Measurements from ENCODE around the gene PCDH10.
"Not testable (repeated sequence)": the region's sequence is repeated elsewhere in the genome, so short reads cannot be mapped to it uniquely, and the experiment has no call there.

Gene PCDH10

DNA sequence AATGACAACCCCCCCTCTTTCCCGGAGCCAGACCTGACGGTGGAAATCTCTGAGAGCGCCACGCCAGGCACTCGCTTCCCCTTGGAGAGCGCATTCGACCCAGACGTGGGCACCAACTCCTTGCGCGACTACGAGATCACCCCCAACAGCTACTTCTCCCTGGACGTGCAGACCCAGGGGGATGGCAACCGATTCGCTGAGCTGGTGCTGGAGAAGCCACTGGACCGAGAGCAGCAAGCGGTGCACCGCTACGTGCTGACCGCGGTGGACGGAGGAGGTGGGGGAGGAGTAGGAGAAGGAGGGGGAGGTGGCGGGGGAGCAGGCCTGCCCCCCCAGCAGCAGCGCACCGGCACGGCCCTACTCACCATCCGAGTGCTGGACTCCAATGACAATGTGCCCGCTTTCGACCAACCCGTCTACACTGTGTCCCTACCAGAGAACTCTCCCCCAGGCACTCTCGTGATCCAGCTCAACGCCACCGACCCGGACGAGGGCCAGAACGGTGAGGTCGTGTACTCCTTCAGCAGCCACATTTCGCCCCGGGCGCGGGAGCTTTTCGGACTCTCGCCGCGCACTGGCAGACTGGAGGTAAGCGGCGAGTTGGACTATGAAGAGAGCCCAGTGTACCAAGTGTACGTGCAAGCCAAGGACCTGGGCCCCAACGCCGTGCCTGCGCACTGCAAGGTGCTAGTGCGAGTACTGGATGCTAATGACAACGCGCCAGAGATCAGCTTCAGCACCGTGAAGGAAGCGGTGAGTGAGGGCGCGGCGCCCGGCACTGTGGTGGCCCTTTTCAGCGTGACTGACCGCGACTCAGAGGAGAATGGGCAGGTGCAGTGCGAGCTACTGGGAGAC is 1.6 kb downstream of the PCDH10 start:
- DNase-seq (ENCODE audit: low read depth), result peak; percentile 31

DNA sequence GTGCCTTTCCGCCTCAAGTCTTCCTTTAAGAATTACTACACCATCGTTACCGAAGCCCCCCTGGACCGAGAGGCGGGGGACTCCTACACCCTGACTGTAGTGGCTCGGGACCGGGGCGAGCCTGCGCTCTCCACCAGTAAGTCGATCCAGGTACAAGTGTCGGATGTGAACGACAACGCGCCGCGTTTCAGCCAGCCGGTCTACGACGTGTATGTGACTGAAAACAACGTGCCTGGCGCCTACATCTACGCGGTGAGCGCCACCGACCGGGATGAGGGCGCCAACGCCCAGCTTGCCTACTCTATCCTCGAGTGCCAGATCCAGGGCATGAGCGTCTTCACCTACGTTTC is 2.2 kb downstream of the PCDH10 start:
- peak; percentile 15 for DNase-seq (ENCODE audit: low read depth)

DNA sequence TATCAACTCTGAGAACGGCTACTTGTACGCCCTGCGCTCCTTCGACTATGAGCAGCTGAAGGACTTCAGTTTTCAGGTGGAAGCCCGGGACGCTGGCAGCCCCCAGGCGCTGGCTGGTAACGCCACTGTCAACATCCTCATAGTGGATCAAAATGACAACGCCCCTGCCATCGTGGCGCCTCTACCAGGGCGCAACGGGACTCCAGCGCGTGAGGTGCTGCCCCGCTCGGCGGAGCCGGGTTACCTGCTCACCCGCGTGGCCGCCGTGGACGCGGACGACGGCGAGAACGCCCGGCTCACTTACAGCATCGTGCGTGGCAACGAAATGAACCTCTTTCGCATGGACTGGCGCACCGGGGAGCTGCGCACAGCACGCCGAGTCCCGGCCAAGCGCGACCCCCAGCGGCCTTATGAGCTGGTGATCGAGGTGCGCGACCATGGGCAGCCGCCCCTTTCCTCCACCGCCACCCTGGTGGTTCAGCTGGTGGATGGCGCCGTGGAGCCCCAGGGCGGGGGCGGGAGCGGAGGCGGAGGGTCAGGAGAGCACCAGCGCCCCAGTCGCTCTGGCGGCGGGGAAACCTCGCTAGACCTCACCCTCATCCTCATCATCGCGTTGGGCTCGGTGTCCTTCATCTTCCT is 2.7 kb downstream of the PCDH10 start:
- peak; percentile 19 for DNase-seq (ENCODE audit: low read depth)

DNA sequence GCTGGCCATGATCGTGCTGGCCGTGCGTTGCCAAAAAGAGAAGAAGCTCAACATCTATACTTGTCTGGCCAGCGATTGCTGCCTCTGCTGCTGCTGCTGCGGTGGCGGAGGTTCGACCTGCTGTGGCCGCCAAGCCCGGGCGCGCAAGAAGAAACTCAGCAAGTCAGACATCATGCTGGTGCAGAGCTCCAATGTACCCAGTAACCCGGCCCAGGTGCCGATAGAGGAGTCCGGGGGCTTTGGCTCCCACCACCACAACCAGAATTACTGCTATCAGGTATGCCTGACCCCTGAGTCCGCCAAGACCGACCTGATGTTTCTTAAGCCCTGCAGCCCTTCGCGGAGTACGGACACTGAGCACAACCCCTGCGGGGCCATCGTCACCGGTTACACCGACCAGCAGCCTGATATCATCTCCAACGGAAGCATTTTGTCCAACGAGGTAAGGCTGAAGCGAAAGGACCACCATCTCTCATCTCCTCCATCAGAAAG is 3.3 kb downstream of the PCDH10 start:
- peak; percentile 35 for DNase-seq (ENCODE audit: low read depth)

DNA sequence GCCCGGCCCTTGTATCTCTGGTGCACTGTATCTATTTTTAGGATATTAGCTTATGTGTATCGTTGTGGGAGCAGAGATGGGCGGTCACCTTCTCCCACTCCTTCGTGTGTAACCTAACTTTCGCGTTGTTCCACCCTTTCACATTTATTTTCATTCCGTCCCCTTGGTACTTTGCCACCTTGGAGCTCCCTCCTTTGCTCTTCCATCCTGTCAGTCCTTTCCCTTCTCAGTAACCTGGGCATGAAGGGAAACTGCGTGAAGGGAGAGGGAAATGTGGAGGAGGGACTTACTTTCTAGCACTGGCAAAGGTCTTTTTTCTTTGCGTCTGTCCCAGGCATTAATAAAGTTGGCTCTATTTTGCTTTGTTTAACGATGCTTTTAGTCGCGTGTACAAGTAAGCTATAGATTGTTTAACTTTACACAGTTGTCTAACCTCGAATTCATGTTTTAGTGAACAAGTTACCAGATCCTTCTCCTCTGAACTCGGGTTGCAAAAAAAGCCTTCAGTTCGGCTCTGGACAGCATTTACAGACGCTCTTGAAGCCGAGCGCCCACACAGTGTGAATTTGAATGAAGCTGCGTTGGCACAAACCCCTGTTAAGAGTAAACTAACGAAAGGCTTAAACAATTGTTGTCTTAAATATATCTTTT is 3.9 kb downstream of the PCDH10 start:
- peak; percentile 23 for DNase-seq (ENCODE audit: low read depth)

DNA sequence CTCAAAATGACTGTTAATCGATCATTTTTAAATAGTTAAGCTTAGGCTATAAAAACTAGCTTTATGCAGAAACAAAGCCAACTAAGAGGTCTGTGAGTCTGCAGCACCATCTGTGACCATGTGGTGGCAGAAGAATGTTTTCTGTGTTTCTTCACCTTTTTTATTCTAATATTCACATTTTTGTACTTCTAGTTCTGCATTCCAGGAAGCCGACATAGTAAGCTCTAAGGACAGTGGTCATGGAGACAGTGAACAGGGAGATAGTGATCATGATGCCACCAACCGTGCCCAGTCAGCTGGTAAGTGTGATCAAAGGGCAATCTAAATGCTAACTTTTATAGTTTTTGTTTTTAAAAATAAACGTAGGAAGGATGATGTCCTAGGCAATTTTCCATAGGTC is 5.6 kb downstream of the PCDH10 start:
- DNase-seq (ENCODE audit: low read depth), result peak; percentile 57

DNA sequence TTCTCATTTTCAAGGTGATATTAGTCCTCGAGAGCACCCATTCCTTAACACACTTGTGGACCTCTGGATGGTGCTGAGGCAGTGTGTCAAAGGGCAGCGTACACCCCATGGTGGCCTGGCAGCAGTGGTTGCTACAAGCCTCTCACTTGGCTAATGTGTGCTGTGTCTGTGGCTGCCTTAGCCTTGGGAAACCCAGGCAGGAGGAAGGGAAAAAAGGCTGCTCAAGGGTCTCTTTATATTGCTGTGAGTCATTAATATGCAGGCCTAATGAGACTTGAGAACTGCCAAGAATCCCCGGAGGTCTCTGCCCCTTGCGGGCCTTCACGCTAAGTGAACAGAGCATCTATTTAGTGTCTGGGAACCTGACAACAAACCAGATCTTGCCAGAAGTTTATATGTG is 7.0 kb downstream of the PCDH10 start:
- DNase-seq (ENCODE audit: low read depth), result peak; percentile 1

DNA sequence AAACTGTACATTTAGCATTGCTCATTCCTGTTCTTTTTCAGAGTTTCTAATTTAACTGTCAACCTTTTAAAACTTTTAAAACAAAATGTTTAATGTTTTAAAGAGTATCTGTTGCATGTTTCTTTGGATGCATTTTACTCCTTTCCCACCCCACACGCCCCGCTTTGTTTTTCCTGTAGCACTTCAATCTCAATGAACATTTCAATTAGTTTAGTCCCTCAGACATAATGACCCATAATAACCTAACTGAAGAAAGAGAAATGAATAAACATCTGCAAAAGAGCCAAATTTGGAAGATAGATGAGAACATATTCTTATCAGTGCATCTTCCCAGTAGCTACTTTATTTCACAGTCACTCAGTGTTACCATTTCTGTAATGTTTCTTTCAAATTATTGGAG is 7.5 kb downstream of the PCDH10 start:
- no peak for DNase-seq (ENCODE audit: low read depth)

DNA sequence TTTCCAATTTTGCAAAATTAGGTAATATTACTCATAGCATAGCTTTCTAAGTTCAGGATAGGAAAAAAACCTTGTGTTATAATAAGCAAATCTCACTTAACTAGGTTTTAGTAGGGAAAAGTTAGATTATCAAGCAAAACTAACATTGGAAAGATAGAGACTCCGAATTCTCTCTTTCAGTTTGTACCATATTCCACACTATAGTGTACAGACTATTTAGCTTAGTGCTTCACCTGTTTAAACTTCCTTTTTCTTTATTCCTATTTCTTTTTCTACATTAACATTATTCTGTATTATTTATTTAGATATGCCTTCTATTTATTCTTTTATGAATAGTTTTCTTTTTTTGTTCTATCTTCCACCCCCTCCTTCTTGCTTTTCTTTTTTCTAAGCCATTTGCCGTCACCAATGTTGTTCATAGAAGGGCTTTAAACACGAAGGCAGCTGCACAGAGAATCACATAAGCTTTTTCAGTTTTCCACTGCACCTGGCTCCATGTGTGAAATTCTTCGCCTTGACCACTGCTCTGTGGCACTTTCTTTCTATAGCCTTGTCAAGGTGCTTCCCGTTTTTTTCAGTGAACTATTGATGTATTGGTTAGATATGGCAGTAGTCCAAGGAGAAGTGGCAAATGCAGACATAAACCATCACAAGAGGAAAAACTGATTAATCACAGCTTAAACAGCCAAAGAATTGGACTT is 8.5 kb downstream of the PCDH10 start:
- DNase-seq (ENCODE audit: low read depth), result no peak

DNA sequence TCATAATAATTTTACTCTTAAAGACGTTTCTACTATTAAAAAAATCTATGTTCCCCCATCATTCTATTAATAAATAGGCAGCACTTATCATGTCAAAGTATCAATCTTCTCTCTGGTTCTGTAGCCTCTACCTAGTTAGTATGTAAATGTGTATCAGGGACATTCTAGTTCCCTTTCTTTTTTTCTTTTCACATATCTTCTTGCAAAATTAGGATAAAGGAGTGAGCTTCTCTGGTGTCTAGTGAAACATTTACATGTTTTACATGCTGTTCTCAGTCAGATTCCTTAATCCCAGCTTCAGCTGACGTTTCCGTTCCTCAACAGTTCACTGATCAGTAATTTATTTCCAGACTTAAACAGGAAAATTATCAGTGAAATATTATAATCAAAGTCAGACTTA is 11.8 kb downstream of the PCDH10 start:
- DNase-seq (ENCODE audit: low read depth), result no peak

DNA sequence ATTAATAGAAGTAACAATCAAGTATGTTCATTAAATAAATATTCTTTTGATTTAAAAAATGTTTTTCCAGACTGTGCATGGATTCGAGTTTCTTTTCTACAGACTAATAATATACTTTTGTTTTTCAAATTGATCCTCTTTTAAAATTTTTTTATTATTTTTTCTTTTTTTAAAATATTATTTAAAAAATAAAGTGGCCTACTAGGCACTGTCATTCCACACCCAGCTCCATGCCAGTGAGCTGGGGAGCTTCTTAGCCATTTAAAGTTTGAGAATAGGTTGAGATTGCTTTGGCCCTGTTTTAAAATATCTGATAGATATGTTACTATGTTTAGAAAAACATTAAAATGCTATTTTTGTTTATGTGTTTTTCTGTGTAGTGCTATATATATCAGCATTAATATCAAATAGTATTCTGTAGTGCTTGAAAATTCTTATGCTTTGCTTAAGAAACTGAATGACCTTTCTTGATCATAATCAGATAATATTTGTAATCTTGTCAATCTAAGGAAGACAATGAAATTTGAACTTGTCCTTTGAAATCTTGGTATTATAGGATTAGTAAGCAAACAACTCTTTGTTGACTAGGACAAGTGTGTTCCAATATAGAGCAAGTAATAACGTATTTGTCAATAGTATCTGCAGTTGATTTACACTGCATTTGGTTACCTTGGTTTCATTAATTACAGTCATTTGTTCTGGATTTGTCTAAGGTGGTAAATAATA is 12.6 kb downstream of the PCDH10 start:
- DNase-seq (ENCODE audit: low read depth), result no peak

DNA sequence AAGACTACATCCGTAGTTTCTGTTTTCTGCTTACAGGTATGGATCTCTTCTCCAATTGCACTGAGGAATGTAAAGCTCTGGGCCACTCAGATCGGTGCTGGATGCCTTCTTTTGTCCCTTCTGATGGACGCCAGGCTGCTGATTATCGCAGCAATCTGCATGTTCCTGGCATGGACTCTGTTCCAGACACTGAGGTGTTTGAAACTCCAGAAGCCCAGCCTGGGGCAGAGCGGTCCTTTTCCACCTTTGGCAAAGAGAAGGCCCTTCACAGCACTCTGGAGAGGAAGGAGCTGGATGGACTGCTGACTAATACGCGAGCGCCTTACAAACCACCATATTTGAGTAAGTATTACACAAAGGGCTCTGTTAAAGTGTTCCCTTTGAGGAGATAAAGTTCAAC is 13.8 kb downstream of the PCDH10 start:
- no peak for DNase-seq (ENCODE audit: low read depth)

DNA sequence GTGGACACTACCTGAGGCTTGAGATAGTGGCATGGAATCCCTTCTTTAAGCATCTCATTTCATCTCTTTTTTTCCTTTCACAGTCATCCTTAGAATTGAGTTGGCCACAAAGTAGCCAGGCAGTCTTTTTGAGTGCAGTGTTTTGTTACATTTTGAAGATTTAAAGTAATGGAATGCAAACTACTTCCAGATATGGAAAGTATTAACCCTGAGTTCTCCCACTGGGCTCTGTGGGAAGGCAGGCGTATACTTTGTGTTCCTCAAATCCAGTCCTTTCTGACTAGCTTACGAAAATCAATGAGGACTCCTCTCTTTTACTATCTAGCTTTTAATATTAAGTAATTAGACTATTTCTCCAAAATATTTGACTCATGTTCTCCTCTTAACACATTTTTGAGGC is 29.9 kb downstream of the PCDH10 start:
- peak; percentile 18 for DNase-seq (ENCODE audit: low read depth)

DNA sequence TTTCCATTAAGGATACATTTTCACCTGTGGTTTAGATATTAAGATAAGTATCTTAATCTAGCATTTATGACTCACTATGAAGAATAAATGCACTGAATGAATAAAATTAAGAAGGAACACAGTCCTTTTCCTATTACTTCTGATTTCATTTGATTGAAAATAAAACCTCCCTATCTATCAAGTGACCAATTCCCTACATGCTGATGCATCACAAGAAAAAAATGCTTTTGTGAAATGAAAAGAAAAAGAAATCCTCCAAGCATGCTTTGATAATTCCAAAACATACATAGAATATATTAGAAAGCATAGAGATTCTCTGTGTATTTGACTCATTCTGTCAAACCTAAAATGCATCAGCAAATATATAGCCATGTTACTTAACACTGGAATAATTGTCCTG is 37.1 kb downstream of the PCDH10 start:
- no peak for DNase-seq (ENCODE audit: low read depth)

DNA sequence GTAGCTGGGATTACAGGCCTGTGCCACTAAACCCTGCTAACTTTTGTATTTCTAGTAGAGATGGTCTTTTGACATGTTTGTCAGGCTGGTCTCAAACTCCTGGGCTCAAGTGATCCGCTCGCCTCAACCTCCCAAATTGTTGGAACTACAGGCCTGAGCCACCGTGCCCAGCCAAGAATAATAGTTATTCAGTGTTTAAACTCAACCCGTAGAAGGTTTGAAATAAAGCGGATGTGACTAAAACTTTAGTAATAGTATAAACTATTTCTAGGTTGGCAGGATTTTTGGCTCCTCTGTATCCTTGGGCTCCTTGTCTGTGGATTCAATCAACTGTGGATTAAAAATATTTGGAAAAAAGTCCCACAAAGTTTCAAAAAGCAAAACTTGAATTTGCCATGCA is 37.8 kb downstream of the PCDH10 start:
- DNase-seq (ENCODE audit: low read depth), result no peak

DNA sequence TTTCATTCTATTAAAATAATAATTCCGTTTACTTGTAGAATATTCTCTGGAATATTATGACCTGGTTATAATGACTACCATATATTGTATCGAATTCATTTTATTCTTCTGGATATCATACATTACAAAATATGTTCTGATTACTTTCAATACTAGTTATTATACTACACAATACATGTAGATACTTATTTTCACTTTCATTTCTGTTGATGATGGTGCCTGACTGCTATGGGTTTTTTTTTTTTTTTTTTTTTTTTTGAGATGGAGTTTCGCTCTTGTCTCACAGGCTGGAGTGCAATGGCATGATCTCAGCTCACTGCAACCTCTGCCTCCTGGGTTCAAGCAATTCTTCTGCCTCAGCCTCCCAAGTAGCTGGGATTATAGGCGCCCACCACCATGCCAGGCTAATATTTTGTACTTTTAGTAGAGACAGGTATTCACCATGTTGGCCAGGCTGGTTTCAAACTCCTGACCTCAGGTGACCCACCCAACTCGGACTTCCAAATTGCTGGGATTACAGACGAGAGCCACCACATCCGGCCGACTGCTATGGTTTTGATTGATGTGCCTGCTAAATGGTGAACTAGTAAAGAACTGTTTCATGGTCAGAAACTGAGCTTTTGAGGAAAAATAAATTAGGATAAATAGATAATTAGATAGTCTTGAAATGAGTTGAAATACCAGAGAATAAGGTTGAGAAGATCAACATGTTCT is 39.5 kb downstream of the PCDH10 start:
- no peak for DNase-seq (ENCODE audit: low read depth)

DNA sequence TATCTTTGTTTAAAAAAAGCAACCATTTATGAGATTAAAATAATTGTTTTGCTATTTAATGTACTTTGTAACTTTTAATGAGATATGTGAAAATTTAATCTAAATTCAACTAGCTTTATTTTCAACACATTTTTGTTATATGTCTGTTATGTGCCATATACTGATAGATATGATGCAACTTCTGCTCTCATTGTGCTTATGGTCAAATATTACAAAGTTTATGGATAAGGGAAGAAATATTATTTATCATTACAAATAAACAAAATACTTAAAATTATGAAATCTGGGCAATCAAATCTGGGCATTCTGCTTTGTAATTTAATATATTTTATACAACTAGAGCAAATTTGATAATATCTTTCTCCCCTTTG is 40.0 kb downstream of the PCDH10 start:
- DNase-seq (ENCODE audit: low read depth), result no peak

DNA sequence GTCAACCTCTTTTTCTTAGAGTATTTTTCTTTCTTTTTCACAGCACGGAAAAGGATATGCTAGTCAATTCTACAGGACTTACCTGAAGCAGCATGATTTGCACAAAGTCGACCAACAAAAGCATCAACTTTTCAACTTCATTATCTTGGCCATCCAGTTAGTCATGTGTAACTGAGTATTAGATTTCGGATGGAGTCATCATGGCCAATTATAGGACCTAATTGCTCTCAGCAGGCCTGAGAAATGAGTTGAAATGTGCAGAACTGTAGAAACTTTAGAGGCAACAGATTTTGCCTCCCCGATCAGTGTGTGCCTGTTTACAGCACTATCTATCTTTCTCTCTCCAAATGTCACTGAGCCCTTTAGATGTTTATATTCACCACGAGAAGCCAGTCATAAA is 41.0 kb downstream of the PCDH10 start:
- peak; percentile 6 for DNase-seq (ENCODE audit: low read depth)

DNA sequence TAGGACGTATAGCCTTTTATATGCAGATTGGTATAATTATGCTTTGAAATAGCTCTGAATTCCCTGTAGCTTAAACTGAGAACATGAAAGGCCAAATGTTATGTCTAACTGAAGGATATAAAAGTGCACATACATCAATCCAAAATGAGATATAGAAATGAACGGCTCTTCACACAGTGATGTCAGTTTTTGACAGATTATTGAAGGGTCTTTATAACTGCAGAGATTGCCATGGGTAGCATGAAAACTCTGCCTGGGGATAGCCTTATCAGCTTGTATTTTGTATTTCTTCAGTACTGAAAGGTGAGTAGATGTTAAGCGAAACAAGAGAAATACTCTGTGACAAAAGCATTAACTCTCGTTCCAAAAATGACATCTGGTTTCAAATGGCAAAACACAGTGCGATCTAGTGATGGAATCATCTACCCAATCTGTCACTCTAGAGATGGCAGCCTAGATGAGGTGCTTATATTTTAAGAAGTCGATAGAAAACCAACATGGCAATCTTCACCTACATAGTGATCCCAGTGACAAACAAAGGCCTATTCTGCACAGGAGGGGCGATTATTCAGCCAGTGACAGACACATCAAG is 59.7 kb downstream of the PCDH10 start:
- DNase-seq (ENCODE audit: low read depth), result no peak

DNA sequence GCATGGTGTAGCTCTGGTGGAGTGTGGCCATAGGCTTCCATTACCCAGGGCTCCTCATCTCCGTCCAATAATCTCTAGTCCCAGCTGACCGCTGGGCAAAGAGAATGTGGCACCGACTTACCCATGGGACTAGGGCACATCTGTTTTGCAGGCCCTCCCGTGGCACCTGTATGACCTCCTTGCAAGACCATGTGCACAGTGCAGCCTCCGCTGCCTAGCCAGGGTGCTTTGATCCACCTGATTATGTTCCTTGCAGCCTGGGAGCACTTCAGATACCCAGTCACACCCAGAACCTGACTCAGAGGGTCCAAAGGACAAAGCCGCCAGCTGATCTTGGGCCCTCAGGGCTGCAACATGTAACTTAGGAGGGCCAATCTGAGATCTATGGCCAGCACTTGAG is 84.8 kb downstream of the PCDH10 start:
- DNase-seq (ENCODE audit: low read depth), result no peak

DNA sequence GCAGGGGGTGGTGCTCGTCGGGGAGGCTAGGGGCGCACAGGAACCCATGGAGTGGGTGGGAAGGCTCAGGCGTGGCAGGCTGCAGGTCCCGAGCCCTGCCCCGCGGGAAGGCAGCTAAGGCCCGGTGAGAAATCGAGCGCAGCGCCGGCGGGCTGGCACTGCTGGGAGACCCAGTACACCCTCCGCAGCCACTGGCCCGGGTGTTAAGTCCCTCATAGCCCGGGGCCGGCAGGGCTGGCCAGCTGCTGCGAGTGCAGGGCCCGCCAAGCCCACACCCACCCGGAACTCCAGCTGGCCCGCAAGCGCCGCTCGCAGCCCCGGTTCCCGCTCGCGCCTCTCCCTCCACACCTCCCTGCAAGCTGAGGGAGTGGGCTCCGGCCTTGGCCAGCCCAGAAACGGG is 91.4 kb downstream of the PCDH10 start:
- not testable (repeated sequence) for DNase-seq (ENCODE audit: low read depth)
